B cell (primary cell): ENCODE data around the gene PRUNE2.

ENCODE experiments used
- CTCF ChIP-seq: fragments of 200-600 bp; IDR thresholded peaks from one replicate; pipeline ENCODE4 v1.8.0; 2022; ENCODE audit warnings: antibody characterized with exemption, mild to moderate bottlenecking
- EZH2 ChIP-seq: IDR thresholded peaks from 2 replicates; pipeline ENCODE4 v1.6.1; 2012; ENCODE audit warnings: borderline replicate concordance, low read depth, mild to moderate bottlenecking, moderate library complexity, low read length; ENCODE audit not compliant: insufficient read depth, poor library complexity, severe bottlenecking

DNA sequence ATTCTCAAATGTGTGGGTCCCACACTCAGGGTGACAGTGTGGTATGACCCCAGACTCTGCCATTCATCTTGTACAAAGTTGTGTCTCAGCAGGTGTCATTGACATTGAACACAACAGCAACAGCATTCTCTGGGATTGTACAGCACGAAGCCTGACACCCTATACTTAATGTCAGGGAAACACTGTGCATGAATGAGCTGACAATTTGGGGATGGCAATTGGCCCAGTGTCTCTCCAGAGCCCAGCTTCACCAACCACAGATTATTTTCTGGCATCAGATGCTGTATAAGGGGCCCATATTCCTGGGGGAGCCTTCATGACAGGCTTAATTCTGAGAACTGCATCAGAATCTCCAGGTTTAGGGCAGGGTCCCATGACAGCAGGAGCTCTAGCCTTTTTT lies 303.7 kb downstream of the PRUNE2 start:
- no peak for TF ChIP-seq CTCF
- TF ChIP-seq EZH2: no peak
